HTR-8/SVneo (cell line): Measurements from ENCODE around the gene CALY.

ENCODE experiments used
- DNase-seq: peaks from one replicate; pipeline ENCODE4 v3.0.0; 2011; ENCODE audit warnings: low spot score, mixed read lengths; ENCODE audit not compliant: insufficient read length
- FAIRE-seq: peaks from 2 replicates; lab custom pipeline; 2011; peaks lifted over from hg19 to GRCh38; lab: Jason Lieb, UNC

Gene CALY

DNA sequence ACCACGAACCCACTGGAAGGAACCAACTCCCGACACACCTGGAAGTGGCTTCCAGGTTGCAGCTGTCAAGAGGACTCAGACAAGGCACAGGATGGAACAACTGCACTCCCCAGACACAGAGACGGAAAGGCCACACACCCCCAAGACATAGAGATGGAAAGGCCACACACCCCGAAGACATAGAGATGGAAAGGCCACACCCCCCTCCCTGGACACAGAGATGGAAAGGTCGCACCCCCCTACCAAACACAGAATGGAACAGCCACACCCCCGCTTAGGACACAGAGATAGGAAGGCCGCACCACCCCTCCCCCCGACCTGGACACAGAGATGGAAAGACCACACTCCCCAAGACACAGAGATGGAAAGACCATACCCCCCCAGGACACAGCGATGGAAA lies 20.4 kb downstream of the CALY start:
- DNase-seq, result no peak
- FAIRE-seq, result no peak

DNA sequence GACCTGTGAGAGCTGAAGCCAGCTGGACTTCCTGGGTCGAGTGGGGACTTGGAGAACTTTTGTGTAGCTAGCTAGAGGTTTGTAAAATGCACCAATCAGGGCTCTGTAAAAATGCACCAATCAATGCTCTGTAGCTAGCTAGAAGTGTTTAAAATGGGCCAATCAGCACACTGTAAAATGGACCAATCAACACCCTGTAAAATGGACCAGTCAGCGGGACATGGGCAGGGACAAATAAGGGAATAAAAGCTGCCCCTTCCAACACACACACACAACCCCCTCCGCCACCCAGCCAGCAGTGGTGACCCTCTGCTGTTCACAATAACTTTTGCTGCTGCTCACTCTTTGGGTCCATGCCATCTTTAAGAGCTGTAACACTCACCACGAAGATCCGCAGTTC lies 20.8 kb downstream of the CALY start:
- FAIRE-seq, result no peak

DNA sequence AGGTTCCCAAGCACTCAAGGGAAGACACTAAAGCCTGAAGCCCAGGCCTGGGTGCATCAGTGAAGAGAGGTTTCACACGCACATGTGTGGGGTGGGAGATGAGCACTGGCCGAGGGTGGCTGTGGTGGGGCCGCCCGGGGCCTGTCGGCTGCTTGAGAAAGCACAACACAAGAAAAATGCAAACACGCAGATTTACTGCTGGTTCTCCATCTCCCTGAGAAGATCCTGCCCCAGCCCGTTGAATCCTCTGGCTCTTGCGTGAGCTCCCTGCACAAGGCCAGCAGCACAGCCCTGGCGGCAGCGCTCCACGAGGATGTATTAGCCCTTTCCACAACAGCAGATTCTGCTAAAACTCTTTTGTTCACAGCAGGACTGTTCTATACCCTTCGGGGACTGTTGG lies 21.8 kb downstream of the CALY start:
- no peak for DNase-seq
- no peak for FAIRE-seq

More for the DNA sequence above, 20.8 kb downstream of the CALY start:
- no peak for DNase-seq

DNA sequence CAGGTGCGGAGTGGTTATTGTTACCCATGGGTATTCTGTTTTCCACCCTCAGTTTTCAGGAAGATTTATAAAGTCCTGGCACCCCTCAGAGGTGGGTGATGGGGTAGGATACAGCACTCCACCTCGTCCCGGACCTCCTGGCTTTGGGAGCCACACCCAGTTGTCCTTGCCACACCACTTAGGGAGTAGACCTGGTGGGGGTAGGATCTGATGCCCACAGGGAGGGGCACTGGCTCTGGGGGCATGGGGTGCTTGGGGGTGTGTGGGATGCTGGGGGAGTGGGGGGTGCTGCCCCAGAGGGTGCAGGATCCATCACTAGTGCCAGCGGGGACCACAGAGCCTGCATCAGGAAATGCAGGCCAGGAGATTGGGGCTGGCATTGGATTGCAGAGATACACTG lies 23.5 kb downstream of the CALY start:
- FAIRE-seq (no peak), DNase-seq (no peak)

DNA sequence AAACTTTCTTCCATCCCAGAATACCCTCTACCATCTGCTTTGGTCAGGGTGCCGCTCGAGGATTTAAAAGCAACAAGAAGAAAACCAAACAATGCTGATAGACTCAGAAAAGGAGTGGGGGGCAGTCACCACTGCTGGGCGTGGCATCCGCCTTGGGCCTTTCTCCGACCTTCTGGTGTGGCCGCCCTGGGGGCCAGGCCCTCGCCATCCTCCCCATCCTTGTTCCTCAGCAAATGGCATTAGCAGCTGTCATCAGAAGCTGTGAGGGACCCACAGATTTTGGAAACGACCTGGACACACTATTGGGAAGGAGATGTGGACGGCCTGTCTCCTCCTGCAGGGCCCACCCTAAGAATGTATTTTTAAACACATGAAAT lies 23.9 kb downstream of the CALY start:
- FAIRE-seq (no peak), DNase-seq (no peak)

DNA sequence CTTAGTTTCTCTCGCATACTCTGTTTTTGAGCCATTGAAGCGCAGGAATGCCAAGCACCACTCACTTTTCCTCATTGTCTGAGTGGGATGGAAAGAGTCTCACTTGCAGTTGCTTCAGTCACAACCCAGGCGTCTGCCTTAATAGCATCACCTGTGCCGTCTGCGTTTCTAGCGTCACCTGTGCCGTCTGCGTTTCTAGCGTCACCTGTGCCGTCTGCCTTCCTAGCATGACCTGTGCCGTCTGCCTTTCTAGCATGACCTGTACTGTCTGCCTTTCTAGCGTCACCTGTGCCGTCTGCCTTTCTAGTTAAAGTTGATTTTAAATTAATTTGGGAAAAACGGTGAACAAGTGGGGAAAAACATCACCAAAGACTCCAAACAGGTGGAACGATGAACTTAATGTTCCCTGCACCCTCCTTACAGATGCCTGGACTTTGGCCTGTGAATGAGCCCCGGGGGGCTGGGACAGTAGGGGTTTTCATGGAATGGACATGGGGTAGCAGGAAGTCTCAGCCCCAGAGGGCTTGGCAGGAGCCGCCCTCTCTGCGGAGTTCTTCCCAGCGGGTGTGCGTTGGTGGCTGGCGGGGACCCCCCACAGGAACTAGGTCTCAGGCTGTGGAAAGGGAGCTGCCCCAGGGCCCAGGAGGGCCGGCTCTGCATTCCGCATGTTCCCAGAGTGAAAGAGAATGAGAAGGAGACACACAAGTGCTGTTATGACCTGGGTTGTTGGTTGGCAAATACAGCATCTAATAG lies 24.5 kb downstream of the CALY start:
- FAIRE-seq (no peak), DNase-seq (no peak)

DNA sequence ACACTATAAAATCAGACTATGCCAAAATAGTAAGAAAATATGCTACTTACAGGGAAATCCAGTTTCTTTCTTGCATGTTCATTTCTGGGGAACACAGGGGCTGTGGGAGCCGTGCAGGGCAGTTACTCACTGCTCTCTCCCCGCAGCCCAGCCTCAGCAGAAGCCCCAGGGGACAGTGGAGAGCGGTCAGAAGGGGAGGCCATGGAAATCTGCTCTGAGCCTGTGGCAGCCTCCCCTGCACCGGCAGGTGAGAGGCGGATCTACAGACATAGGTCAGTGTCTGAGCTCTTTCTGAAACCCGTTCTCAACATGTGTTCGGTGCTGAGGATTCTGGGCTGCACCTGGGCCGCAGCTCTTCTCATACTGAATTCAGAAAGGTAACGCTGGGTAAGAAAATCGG lies 25.1 kb downstream of the CALY start:
- DNase-seq, result no peak
- no peak for FAIRE-seq

DNA sequence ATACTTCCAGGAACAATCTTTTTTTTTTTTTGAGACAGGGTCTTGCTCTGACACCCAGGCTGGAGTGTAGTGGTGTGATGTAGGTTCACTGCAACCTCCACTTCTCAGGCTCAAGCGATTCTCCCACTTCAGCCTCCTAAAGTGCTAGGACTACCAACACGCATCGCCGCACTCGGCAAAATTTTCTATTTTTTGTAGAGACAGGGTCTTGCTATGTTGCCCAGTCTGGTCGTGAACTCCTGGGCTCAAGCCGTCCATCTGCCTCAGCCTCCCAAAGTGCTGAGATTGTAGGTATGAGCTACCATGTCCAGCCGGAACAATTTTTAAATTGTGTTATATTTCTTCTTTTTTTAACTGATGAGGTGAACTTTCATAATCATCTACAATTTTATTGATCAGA lies 25.9 kb downstream of the CALY start:
- no peak for FAIRE-seq
- no peak for DNase-seq

DNA sequence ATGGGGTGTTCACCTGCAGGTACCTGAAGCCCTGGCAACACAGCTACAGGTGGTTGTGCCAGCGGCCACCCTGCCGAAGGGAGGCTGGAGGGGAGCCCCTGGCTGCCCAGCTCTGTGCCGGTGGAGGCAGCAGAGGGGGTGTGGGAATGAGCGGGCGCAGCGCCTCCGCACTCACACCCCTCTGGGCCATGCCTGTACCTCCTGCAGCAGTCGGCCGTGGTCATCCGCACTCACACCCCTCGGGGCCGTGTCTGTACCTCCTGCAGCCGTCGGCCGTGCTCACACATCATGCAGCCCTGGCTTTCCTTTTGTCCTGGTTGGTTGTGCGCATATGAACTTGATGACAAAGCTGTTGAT lies 26.3 kb downstream of the CALY start:
- no peak for FAIRE-seq
- no peak for DNase-seq

DNA sequence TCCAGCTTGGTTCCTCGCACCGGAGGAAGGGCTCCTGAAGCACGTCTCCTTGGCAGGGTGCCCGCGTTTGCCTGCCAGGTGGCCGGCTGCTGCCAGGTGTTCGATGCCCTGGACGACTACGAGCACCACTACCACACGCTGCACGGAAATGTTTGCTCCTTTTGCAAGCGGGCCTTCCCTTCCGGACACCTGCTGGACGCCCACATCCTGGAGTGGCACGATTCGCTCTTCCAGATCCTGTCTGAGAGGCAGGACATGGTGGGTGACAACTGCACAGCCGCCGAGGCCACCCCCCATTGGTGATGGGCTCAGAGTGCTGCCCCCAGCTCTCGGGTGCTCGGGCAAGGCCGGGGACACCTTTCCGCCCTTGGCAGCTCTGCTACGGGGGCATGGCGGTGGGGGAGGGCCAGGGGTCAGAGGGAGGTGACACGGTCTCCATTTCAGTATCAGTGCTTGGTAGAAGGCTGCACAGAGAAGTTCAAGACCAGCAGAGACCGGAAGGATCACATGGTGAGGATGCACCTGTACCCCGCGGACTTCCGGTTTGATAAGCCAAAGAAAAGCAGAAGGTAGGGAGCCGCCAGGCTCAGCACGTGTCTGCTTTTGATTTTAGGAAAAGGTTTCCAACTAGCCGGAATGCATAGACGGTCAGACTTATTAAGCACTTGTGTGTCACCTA lies 26.8 kb downstream of the CALY start:
- DNase-seq (no peak), FAIRE-seq (no peak)

DNA sequence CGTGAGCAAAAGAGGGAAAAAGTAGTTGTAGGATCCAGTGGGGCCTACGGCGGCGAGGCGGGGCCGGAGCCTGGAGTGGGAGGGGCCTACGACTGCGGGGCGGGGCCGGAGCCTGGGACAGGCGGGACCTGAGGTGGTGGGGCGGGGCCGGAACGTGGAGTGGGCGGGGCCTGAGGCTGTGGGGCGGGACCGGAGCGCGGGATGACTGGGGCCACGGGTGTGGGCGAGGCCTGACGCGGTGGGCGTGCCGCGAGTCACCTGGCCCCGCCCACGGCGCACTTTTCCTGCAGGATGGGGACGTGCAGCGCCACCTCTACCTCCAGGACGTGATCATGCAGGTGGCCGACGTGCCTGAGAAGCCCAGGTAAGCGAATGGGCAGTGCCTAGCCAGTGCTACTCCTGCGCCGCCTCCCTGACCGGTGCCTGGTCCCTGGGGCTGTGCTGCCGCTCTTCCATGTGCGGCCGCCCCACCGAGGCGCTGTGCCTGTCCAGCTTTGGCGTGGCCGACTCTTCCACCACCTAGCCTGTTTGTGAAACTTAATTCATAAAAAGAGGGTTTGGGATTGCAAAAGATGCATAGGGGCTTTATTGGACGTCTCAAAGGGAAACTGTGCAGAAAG lies 27.5 kb downstream of the CALY start:
- FAIRE-seq, result peak; percentile 60

DNA sequence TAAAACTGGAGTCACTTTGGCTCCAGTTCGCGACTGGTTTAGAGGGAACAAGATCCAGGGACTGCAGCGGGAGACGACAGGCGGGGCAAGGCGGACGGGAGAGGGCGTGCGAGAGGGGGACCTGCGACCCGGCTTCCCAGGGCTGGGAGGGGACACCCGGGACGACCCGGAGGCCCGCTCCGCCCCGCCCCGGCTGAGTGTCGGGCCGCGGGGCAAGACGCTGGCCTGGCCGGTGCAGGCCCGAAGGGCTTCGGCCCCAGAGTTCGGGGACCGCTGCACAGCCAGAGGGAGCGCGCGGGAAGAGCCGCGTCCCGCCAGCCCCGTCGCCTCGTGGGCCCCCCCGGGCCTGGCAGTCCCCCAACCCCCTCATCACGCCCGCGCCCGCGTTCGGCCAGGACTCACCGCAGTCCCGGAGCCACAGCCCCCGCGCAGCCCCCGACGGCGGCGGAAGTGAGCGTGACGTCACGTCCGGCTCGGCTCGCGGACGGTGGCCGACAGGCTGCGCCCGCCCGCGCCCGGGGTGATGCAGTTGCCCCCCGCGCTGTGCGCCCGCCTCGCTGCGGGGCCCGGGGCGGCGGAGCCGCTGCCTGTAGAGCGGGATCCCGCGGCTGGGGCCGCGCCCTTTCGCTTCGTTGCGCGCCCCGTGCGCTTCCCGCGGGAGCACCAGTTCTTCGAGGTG lies 28.1 kb downstream of the CALY start, which contains the start of the genes TUBGCP2 and ZNF511:
Gene TUBGCP2 (minus strand): TSS at position 452 of the 679 bp plus-strand sequence. CDS start 5,931 bp downstream, outside the sequence.
Gene ZNF511 (plus strand): TSS at position 494 of the 679 bp plus-strand sequence. CDS start 30 bp downstream, at position 524.
- peak; percentile 94 for FAIRE-seq
- DNase-seq, result peak; percentile 71

More for the DNA sequence above, 27.5 kb downstream of the CALY start:
- DNase-seq, result peak; percentile 48

DNA sequence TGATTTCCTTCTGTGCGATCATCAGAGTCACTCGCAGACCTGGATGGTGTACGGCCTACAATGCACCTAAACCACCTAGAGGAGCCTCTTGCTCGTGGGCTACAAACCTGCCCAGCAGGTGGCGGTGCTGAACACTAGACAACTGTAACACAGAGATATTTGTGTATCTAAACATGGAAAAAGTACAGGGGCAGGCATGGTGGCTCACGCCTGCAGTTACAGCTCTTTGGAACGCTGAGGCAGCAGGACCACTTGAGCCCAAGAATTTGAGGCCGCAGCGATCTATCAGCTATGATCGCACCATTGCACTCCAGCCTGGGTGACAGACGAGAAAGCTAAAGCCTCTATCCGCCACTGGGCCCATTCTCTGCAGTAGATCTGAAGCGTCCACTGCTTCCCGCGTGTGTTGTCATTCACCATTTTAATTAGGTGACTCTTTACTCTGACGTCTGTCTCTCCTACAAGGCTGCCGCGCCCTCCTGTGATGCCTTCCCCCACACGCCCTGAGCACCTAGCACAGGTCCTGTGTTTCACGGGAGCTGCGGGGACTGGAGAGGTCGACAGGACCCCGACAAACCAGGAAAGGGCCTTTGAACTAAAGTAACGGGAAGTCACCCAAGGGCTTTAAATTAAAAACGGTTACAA lies 28.8 kb downstream of the CALY start:
- DNase-seq (peak; percentile 52), FAIRE-seq (no peak)

DNA sequence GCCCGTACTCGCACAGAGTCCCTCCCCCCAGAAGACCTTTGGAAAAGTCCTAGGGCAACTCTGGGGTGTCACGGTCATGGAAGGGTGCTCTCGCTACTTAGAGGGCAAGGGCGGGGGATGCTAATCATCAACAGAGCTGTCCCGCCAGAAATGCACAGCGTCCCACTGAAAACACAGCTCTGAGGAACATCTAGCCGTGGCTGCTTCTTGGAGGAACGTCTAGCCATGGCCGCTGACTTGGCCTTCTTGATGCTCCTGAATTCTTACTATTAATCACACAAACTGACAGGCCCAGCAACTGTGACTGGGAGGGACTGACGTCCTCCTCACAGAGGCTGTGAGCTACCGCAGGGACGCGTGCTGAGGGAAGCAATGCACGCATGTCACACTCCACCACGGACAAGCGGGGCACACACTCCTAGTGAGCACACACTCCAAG lies 29.7 kb downstream of the CALY start:
- FAIRE-seq, result no peak
- no peak for DNase-seq

DNA sequence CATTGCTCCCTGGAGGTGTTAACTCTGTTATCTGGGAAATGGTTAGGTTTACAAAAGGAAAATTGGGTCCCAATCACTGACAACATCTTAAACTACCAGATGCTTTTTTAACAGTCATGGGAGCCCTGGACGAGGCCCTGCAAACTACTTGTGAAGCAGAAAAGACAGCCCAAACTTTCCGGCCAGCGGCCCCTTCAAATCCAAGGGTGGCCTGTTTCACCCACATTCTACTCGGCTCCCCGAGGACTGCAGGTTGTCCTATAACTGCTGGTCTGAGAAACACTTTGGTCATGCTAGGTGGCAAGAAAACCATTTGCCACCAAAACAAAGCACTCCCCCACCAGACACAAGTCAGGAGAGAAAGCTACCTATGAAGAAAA lies 30.6 kb downstream of the CALY start:
- DNase-seq (no peak), FAIRE-seq (no peak)

DNA sequence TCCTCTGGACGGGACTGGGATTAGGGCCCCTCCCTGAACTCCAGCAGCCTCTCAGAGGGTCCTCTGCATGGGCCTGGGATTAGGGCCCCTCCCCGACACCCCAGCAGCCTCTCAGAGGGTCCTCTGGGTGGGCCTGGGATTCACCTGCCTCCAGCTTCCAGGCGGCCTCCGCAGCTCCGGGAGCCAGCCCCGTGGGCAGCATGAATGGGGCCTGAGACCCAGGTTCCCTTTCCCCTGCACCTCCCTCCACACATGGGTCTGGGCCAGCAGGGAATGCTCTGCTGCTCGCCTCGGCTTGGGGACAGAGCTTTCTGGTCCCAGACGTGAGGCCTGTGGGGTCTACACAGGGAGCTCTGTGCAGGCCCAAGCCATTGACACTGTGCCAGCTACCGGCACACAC lies 33.5 kb downstream of the CALY start:
- DNase-seq, result no peak
- no peak for FAIRE-seq

DNA sequence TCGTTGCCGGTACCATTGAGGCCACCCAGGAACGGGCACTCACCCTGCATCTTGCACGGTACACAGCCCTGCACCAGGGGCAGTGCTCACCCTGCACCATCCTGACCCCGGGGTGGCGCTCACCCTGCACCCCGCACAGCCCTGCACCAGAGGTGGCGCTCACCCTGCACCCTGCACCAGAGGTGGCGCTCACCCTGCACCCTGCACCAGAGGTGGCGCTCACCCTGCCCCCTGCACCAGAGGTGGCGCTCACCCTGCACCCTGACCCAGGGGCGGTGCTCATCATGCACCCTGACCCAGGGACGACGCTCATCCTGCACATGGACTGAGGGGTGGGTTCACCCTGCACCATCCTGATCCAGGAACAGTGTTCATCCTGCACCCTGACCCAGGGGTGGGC lies 34.5 kb downstream of the CALY start:
- DNase-seq, result no peak
- FAIRE-seq, result no peak

DNA sequence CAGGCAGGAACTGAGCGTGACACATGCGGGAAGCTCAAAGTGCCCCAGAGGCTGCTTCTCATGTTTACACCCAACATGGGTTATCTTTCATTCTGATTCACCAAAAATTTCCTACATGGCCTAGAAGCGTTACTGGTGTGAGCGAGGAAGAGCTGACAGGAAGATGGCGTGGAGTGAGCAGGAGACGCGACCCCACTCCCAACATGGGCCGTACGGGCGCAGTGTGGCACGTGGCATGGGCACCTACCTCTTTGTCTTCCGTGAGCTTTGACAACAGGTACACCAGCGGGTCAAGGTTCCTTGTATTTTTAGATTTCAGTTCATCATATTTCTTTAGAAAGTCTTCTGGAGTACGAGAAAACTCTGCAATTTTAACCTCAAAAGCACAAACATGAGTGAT lies 37.0 kb downstream of the CALY start:
- DNase-seq (no peak), FAIRE-seq (no peak)

DNA sequence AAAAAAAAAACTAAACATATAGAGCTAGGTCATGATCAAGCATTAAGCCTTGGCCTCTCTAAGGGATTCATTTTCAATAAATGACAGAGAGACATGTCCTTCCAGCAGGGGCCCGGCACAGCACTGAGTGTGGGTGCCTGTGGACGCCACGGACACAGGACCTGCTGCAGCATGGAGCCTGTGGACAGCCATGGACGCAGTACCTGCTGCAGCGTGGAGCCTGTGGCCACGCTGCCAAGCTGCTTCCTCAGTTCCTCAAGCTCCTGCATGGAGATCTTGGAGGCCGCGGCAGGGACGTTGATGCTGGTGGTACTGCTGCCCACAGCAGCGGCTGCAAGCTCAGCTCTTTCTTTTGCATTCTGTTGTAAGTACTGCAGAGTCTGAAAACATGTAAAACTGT lies 37.5 kb downstream of the CALY start:
- FAIRE-seq (no peak), DNase-seq (no peak)

DNA sequence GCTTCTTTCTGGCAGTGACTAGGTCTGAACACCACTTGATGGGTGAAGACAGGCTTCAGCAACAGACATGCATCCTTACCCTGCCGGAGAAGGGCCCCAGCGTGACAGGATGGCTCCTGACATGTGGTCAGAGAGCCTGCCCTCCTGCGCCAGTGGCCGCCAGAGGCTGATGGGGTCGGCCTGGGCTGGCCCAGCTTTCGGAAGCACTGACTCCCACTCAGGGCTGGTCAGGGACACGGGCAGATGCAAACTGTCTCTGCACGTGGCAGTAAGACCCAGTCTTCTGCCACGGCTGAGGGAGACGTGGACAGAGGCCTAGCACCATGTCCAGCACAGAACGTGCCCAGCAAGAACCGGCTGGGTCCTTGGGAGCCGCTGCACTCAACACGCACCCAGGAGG lies 38.2 kb downstream of the CALY start:
- FAIRE-seq (no peak), DNase-seq (no peak)
